Measurements from ENCODE around the gene PLTP.

DNA sequence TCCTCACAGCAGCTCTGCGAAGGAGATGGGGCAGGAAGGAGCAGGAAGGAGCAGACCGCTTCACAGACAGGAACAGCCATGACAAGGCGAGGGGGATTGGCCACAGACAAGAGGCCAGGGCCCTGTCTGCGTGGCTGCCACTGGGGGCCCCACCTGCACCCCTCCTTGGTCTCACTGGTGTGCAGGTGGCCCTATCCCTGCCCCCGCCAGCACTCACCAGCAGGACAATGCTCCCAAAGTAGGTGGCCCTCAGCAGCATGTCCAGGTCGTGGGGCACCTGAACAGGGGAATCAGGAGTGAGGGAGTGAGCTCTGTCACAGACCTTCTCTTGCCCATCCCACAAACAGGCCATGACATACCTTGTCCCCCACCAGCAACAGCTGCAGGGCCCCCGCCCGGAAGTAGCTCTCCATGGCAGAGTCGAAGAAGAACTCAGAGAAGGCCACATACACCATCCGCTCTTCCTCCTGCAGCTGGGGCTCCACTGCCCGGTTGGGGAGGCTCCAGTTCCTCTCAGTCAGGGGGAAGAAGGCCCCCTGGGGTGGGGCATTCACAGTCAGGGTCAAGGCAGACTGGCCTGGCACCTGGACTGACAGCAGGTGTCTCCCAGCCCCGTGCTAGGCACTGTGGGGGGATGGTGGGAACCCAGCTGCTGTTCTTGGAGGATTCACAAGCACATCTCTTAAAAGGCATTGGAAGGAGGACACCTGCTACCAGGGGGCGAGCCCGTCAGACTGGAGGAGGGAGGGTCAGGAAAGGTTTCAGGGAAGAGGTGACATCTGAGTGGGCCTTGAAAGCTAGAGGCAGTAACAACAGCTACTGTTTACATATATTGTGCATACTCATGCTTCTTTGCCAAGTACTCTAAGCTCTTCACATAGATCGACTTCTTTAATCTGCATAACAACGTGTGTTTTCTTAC, 7.1 kb downstream of the PLTP start:
- TF ChIP-seq, protein P1, sequence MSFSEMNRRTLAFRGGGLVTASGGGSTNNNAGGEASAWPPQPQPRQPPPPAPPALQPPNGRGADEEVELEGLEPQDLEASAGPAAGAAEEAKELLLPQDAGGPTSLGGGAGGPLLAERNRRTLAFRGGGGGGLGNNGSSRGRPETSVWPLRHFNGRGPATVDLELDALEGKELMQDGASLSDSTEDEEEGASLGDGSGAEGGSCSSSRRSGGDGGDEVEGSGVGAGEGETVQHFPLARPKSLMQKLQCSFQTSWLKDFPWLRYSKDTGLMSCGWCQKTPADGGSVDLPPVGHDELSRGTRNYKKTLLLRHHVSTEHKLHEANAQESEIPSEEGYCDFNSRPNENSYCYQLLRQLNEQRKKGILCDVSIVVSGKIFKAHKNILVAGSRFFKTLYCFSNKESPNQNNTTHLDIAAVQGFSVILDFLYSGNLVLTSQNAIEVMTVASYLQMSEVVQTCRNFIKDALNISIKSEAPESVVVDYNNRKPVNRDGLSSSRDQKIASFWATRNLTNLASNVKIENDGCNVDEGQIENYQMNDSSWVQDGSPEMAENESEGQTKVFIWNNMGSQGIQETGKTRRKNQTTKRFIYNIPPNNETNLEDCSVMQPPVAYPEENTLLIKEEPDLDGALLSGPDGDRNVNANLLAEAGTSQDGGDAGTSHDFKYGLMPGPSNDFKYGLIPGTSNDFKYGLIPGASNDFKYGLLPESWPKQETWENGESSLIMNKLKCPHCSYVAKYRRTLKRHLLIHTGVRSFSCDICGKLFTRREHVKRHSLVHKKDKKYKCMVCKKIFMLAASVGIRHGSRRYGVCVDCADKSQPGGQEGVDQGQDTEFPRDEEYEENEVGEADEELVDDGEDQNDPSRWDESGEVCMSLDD (tag by site-specific recombination; IDR thresholded peaks at IDR 0.05) = no peak
- TF ChIP-seq ZNF837 (tag by site-specific recombination; IDR thresholded peaks at IDR 0.05) (no peak), SCRT1 (tag by site-specific recombination; IDR thresholded peaks at IDR 0.05; ENCODE audit: borderline replicate concordance) (no peak), ZNF133 (tag by site-specific recombination; IDR thresholded peaks at IDR 0.05) (no peak), ZFP37 (tag by site-specific recombination; IDR thresholded peaks at IDR 0.05) (no peak), ZNF473 (tag by site-specific recombination; IDR thresholded peaks at IDR 0.05) (no peak), REPIN1 (tag by site-specific recombination; IDR thresholded peaks at IDR 0.05; ENCODE audit: low read depth) (no peak)
- TF ChIP-seq, protein P2, sequence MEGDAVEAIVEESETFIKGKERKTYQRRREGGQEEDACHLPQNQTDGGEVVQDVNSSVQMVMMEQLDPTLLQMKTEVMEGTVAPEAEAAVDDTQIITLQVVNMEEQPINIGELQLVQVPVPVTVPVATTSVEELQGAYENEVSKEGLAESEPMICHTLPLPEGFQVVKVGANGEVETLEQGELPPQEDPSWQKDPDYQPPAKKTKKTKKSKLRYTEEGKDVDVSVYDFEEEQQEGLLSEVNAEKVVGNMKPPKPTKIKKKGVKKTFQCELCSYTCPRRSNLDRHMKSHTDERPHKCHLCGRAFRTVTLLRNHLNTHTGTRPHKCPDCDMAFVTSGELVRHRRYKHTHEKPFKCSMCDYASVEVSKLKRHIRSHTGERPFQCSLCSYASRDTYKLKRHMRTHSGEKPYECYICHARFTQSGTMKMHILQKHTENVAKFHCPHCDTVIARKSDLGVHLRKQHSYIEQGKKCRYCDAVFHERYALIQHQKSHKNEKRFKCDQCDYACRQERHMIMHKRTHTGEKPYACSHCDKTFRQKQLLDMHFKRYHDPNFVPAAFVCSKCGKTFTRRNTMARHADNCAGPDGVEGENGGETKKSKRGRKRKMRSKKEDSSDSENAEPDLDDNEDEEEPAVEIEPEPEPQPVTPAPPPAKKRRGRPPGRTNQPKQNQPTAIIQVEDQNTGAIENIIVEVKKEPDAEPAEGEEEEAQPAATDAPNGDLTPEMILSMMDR (tag by site-specific recombination; IDR thresholded peaks at IDR 0.05) = no peak
- TF ChIP-seq, protein P3, sequence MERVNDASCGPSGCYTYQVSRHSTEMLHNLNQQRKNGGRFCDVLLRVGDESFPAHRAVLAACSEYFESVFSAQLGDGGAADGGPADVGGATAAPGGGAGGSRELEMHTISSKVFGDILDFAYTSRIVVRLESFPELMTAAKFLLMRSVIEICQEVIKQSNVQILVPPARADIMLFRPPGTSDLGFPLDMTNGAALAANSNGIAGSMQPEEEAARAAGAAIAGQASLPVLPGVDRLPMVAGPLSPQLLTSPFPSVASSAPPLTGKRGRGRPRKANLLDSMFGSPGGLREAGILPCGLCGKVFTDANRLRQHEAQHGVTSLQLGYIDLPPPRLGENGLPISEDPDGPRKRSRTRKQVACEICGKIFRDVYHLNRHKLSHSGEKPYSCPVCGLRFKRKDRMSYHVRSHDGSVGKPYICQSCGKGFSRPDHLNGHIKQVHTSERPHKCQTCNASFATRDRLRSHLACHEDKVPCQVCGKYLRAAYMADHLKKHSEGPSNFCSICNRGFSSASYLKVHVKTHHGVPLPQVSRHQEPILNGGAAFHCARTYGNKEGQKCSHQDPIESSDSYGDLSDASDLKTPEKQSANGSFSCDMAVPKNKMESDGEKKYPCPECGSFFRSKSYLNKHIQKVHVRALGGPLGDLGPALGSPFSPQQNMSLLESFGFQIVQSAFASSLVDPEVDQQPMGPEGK (tag by site-specific recombination; IDR thresholded peaks at IDR 0.05) = no peak
- TF ChIP-seq, protein P4, sequence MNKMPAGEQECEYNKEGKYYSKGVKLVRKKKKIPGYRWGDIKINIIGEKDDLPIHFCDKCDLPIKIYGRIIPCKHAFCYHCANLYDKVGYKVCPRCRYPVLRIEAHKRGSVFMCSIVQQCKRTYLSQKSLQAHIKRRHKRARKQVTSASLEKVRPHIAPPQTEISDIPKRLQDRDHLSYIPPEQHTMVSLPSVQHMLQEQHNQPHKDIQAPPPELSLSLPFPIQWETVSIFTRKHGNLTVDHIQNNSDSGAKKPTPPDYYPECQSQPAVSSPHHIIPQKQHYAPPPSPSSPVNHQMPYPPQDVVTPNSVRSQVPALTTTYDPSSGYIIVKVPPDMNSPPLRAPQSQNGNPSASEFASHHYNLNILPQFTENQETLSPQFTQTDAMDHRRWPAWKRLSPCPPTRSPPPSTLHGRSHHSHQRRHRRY (tag by site-specific recombination; IDR thresholded peaks at IDR 0.05) = no peak
- TF ChIP-seq, protein P5, sequence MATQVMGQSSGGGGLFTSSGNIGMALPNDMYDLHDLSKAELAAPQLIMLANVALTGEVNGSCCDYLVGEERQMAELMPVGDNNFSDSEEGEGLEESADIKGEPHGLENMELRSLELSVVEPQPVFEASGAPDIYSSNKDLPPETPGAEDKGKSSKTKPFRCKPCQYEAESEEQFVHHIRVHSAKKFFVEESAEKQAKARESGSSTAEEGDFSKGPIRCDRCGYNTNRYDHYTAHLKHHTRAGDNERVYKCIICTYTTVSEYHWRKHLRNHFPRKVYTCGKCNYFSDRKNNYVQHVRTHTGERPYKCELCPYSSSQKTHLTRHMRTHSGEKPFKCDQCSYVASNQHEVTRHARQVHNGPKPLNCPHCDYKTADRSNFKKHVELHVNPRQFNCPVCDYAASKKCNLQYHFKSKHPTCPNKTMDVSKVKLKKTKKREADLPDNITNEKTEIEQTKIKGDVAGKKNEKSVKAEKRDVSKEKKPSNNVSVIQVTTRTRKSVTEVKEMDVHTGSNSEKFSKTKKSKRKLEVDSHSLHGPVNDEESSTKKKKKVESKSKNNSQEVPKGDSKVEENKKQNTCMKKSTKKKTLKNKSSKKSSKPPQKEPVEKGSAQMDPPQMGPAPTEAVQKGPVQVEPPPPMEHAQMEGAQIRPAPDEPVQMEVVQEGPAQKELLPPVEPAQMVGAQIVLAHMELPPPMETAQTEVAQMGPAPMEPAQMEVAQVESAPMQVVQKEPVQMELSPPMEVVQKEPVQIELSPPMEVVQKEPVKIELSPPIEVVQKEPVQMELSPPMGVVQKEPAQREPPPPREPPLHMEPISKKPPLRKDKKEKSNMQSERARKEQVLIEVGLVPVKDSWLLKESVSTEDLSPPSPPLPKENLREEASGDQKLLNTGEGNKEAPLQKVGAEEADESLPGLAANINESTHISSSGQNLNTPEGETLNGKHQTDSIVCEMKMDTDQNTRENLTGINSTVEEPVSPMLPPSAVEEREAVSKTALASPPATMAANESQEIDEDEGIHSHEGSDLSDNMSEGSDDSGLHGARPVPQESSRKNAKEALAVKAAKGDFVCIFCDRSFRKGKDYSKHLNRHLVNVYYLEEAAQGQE (tag by site-specific recombination; IDR thresholded peaks at IDR 0.05) = no peak
